ENCODE measurements around the gene L3MBTL4.

Gene L3MBTL4

DNA sequence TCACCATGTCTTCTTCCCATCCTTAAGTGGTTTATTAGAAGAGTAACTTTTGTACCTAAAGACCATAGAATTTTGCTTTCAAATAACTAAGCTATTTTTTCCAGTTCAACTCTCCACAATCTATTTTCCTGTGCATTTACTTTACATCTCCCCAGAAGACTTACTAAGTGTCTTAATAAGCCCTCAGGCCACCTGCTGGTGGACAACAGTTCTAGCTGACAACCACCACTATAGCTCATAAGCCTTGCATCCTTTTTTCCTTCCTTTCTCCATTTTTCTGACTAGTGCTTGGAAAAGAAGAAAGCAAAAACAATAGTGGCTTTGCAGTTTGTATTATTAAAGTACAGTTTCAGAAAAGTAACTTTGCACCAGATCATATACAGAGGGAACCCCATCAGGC lies 369.9 kb downstream of the L3MBTL4 start:
- no peaks in the 10 kb centered on the region for H3K4me1 ChIP-seq (ENCODE audit: insufficient read depth, low read length)
- H3K36me3 ChIP-seq (ENCODE audit: insufficient read depth, low read length) = no peaks in the 10 kb centered on the region
- H3K9me3 ChIP-seq (ENCODE audit: low read length) = no peaks in the 10 kb centered on the region
- no peak overlapping the region for H3K9ac ChIP-seq (ENCODE audit: low read length)
- no peaks in the 10 kb centered on the region for H3K27me3 ChIP-seq (ENCODE audit: control insufficient read depth in 1 of 2, insufficient read depth in 2 of 2, low read length in 2 of 2)
- no peak overlapping the region for H3K4me3 ChIP-seq (ENCODE audit: low read depth in 1 of 2, low read length in 2 of 2)
- no peak overlapping the region for H3K27ac ChIP-seq (ENCODE audit: low read depth, low read length)

DNA sequence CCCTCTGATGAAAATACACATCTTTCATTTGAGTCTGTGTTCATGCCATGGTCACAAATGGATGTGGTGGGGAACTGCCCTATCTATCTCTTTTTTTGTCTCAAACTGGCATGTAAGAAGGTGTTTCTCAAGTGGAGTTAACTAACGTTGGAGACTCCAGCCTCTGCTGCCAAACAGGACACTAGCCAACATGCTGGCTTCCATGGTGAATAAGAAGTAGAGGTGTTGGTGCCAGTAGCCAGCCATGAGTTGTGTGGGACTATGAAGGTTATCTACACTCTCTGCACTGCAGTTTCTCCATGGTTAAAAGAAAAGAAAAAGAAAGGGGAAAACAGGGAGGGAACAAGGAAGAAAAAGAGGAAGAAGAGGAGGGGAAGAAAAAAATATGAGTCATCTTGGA lies 370.4 kb downstream of the L3MBTL4 start:
- Histone ChIP-seq H3K4me3 (ENCODE audit: low read depth in 1 of 2, low read length in 2 of 2) (no peak overlapping the region), H3K36me3 (ENCODE audit: insufficient read depth, low read length) (no peaks in the 10 kb centered on the region), H3K9me3 (ENCODE audit: low read length) (peaks cover 1% of the 10 kb centered on the region), H3K27ac (ENCODE audit: low read depth, low read length) (no peak overlapping the region), H3K27me3 (ENCODE audit: control insufficient read depth in 1 of 2, insufficient read depth in 2 of 2, low read length in 2 of 2) (no peaks in the 10 kb centered on the region), H3K4me1 (ENCODE audit: insufficient read depth, low read length) (no peaks in the 10 kb centered on the region), H3K9ac (ENCODE audit: low read length) (no peak overlapping the region)

DNA sequence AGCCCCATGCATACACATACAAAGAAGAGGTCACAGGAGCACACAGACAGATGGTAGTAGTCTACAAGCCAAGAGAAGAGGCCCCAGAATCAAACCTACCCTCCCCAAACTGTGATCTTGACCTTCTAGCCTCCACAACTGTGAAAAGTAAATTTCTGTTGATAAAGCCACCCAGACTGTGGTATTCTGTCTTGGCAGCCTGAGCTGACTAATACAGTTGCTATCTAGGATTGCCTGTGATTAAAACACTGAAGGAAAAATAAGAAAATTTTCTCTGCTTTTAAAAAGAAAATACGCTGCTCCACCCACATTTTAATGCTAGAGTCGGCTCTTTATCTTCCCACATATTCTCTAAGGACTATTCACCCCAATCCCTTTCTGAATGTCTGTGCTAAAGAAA lies 375.7 kb downstream of the L3MBTL4 start:
- Histone ChIP-seq H3K4me1 (ENCODE audit: insufficient read depth, low read length) (no peaks in the 10 kb centered on the region), H3K9ac (ENCODE audit: low read length) (no peak overlapping the region), H3K27ac (ENCODE audit: low read depth, low read length) (no peak overlapping the region), H3K36me3 (ENCODE audit: insufficient read depth, low read length) (no peaks in the 10 kb centered on the region), H3K27me3 (ENCODE audit: control insufficient read depth in 1 of 2, insufficient read depth in 2 of 2, low read length in 2 of 2) (no peaks in the 10 kb centered on the region), H3K4me3 (ENCODE audit: low read depth in 1 of 2, low read length in 2 of 2) (no peak overlapping the region), H3K9me3 (ENCODE audit: low read length) (peaks cover 4% of the 10 kb centered on the region)

DNA sequence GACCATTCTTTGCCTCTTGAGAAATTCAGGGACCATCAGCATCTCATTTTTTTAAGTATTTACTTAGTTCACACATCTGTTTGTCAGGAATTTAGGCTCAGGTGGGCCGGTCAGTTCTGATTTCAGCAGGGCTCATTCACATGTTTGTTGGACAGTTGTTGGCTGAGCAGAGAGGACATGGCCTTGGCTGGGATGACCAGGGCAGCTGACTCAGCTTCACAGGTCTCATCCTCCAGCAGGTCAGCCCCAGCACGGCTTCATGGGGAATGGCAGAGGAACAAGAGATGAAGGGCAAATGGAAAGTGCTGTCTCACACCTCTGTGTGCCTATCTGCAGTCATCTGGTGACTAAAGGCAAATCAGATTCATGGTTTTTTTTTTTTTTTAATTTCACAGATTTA lies 383.3 kb downstream of the L3MBTL4 start:
- no peaks in the 10 kb centered on the region for H3K9me3 ChIP-seq (ENCODE audit: low read length)

DNA sequence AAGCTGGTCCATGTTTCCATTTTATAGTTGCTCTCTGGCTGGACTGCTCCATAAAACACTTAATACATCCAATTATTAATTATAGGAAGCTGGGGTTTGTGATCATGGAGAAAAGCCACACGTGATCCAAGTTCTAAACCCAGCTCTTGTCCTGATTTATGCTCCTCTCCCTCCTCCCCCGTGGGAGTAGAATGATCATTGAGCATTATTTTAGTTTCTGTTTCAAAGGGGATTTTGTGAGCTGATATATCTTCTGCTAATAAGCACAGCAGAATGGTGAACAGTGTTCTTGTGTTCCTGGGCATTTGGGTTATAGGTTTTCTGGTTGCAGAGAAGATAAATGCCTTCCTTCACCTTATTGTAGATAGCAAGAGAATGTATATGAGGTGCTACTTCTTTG lies 383.7 kb downstream of the L3MBTL4 start:
- no peaks in the 10 kb centered on the region for H3K27me3 ChIP-seq (ENCODE audit: control insufficient read depth in 1 of 2, insufficient read depth in 2 of 2, low read length in 2 of 2)
- H3K4me3 ChIP-seq (ENCODE audit: low read depth in 1 of 2, low read length in 2 of 2) = no peak overlapping the region
- no peaks in the 10 kb centered on the region for H3K9me3 ChIP-seq (ENCODE audit: low read length)
- H3K27ac ChIP-seq (ENCODE audit: low read depth, low read length) = no peak overlapping the region
- H3K4me1 ChIP-seq (ENCODE audit: insufficient read depth, low read length) = no peaks in the 10 kb centered on the region
- no peaks in the 10 kb centered on the region for H3K36me3 ChIP-seq (ENCODE audit: insufficient read depth, low read length)
- no peak overlapping the region for H3K9ac ChIP-seq (ENCODE audit: low read length)

More for the DNA sequence above, 383.3 kb downstream of the L3MBTL4 start:
- H3K9ac ChIP-seq (ENCODE audit: low read length) = no peak overlapping the region
- H3K27ac ChIP-seq (ENCODE audit: low read depth, low read length) = no peak overlapping the region
- H3K4me3 ChIP-seq (ENCODE audit: low read depth in 1 of 2, low read length in 2 of 2) = no peak overlapping the region
- H3K4me1 ChIP-seq (ENCODE audit: insufficient read depth, low read length) = no peaks in the 10 kb centered on the region
- H3K27me3 ChIP-seq (ENCODE audit: control insufficient read depth in 1 of 2, insufficient read depth in 2 of 2, low read length in 2 of 2) = no peaks in the 10 kb centered on the region
- no peaks in the 10 kb centered on the region for H3K36me3 ChIP-seq (ENCODE audit: insufficient read depth, low read length)

DNA sequence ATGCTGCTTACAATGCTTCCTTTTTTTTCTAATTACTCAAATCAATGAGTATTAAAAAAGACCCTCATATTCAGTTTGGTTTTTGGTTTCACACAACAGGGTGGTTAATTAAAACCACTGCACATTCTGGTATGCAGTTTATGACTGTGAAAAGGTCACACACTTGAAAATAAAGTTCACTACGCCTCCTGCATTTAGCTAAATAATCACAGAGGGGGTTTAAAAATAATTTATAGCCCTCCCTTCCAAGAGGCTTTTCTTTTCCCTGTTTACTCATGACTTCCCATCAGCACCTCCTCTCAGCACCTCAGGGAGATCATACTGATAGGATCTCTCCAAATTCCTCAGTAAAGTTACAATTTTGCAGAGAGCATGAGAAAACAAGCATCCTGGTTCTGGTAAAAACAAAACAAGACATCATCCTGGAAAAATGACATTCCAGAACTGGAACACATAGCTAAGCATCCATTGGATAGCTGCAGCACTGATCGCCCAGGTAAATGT lies 389.9 kb downstream of the L3MBTL4 start:
- H3K27me3 ChIP-seq (ENCODE audit: control insufficient read depth in 1 of 2, insufficient read depth in 2 of 2, low read length in 2 of 2) = no peaks in the 10 kb centered on the region
- H3K27ac ChIP-seq (ENCODE audit: low read depth, low read length) = no peak overlapping the region
- H3K36me3 ChIP-seq (ENCODE audit: insufficient read depth, low read length) = no peaks in the 10 kb centered on the region
- H3K4me3 ChIP-seq (ENCODE audit: low read depth in 1 of 2, low read length in 2 of 2) = no peak overlapping the region
- no peaks in the 10 kb centered on the region for H3K9me3 ChIP-seq (ENCODE audit: low read length)
- no peaks in the 10 kb centered on the region for H3K4me1 ChIP-seq (ENCODE audit: insufficient read depth, low read length)
- H3K9ac ChIP-seq (ENCODE audit: low read length) = no peak overlapping the region

DNA sequence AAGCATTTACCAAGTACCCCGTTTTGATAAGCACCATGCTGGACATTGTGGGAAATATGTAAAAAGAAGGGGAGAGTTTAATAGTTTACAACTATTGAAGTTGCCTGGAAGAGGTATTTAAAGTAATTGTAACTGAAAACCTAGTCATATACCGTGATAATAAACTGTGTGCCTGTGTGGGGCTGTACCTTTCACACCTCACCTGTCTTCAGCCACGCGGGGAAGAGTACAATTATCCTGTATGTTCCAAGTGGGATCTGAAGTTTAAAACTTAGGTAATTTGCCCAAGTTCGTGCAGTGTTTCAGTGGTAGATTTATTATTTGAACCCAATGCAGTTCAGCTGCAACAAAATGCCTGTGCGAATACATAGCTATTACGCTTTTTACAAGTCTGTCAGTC lies 391.2 kb downstream of the L3MBTL4 start:
- no peaks in the 10 kb centered on the region for H3K9me3 ChIP-seq (ENCODE audit: low read length)
- H3K9ac ChIP-seq (ENCODE audit: low read length) = no peak overlapping the region
- H3K36me3 ChIP-seq (ENCODE audit: insufficient read depth, low read length) = no peaks in the 10 kb centered on the region
- no peaks in the 10 kb centered on the region for H3K4me1 ChIP-seq (ENCODE audit: insufficient read depth, low read length)
- no peaks in the 10 kb centered on the region for H3K27me3 ChIP-seq (ENCODE audit: control insufficient read depth in 1 of 2, insufficient read depth in 2 of 2, low read length in 2 of 2)
- H3K27ac ChIP-seq (ENCODE audit: low read depth, low read length) = no peak overlapping the region
- no peak overlapping the region for H3K4me3 ChIP-seq (ENCODE audit: low read depth in 1 of 2, low read length in 2 of 2)

DNA sequence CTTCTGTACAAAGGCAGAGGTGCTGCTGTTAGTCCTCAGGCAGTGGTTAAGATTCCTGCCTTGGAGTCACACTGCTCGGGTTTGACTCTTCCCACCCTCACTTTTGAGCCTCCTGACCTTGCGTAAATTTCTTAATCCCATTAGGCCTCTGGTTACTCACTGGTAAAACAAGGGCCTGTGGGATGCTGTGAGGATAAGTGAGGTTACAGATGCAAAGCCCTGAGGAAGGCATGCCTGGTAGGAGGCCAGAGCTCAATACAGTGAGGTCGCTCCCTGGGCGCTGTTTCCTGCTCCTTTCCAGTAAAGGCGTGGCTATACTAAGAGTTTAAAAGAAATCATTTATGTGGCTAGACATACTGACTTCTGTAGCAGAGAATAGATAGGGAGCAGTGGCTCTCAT lies 391.9 kb downstream of the L3MBTL4 start:
- H3K36me3 ChIP-seq (ENCODE audit: insufficient read depth, low read length) = no peaks in the 10 kb centered on the region
- H3K27me3 ChIP-seq (ENCODE audit: control insufficient read depth in 1 of 2, insufficient read depth in 2 of 2, low read length in 2 of 2) = no peaks in the 10 kb centered on the region
- no peak overlapping the region for H3K27ac ChIP-seq (ENCODE audit: low read depth, low read length)
- H3K9ac ChIP-seq (ENCODE audit: low read length) = no peak overlapping the region
- H3K9me3 ChIP-seq (ENCODE audit: low read length) = no peaks in the 10 kb centered on the region
- H3K4me3 ChIP-seq (ENCODE audit: low read depth in 1 of 2, low read length in 2 of 2) = no peak overlapping the region
- no peaks in the 10 kb centered on the region for H3K4me1 ChIP-seq (ENCODE audit: insufficient read depth, low read length)

DNA sequence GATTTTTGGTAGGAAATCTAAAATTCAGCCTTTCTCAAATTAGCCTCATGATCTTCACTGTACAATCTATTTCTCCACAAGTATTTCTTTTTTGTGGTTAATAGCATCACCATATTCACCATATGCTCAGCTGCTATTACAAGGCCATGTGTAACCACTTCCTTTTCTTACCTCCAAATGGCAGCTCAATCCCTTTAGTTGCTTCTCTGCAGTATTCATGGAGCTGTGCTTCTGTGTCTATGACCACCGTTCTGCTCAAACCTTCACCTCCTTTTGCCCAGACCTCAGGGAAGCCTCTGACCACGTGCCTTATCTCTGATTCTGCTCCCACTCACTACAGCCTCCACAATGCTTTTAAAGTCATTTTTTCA lies 392.7 kb downstream of the L3MBTL4 start:
- Histone ChIP-seq H3K27ac (ENCODE audit: low read depth, low read length) (no peak overlapping the region), H3K27me3 (ENCODE audit: control insufficient read depth in 1 of 2, insufficient read depth in 2 of 2, low read length in 2 of 2) (no peaks in the 10 kb centered on the region), H3K9me3 (ENCODE audit: low read length) (no peaks in the 10 kb centered on the region), H3K4me3 (ENCODE audit: low read depth in 1 of 2, low read length in 2 of 2) (no peak overlapping the region), H3K9ac (ENCODE audit: low read length) (no peak overlapping the region), H3K36me3 (ENCODE audit: insufficient read depth, low read length) (no peaks in the 10 kb centered on the region), H3K4me1 (ENCODE audit: insufficient read depth, low read length) (no peaks in the 10 kb centered on the region)

DNA sequence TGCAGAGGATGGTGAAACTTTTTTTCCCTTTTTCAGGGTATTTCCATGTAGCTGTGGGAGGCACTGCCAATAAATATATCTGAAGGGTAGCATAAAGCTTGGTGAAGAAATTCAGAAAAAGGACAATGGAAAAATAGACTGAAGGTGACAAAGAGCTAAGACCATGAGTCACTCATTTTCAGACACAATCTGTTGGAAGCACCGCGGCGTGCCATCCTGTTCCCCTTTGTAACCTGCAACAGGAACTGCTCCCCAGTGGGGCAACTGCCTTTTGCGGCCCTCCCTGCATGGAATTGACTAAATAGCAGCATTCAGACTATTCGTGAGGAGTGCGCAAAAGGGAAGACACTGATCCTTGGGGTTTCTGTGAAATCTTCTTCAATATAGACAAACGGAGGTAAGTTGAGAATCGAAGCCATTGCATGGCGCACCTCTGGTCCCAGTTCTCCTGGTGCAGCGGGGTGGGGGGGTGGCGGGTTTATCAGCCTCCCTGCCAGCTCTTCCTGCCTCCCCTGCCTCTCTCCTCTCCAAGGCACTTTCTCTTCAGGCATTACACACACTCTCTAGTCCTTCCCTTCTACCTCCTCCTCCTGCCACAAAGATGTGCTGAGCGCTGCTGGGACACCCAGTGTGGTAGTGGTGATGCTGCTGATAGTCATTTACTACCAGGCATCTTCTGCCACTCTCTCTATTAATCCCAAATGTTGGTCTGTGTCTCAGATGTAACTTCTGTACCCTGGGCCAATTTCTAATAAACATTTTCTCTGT lies 393.2 kb downstream of the L3MBTL4 start:
- Histone ChIP-seq H3K36me3 (ENCODE audit: insufficient read depth, low read length) (no peaks in the 10 kb centered on the region), H3K4me3 (ENCODE audit: low read depth in 1 of 2, low read length in 2 of 2) (no peak overlapping the region), H3K27me3 (ENCODE audit: control insufficient read depth in 1 of 2, insufficient read depth in 2 of 2, low read length in 2 of 2) (no peaks in the 10 kb centered on the region), H3K9ac (ENCODE audit: low read length) (no peak overlapping the region), H3K4me1 (ENCODE audit: insufficient read depth, low read length) (no peaks in the 10 kb centered on the region), H3K27ac (ENCODE audit: low read depth, low read length) (no peak overlapping the region), H3K9me3 (ENCODE audit: low read length) (no peaks in the 10 kb centered on the region)

DNA sequence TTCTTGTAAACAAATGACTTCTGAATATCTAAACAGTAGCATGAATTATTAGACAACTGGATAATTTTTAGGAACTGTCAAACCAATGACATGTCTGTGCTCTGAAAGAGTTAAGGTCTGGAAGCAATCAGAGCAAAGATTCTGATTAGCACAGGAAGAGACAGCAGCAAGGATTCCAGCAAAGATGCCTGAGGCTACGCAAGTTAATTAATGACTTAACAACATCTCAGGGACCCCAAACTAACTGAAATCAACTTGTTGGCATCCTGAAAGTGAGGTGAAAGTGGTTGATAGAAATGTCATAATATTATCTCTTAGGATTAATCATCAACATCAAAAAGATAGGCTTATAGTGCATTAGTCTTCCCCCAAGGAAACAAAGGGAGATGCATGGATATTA lies 396.0 kb downstream of the L3MBTL4 start:
- Histone ChIP-seq H3K9me3 (ENCODE audit: low read length) (no peaks in the 10 kb centered on the region), H3K27ac (ENCODE audit: low read depth, low read length) (no peak overlapping the region), H3K27me3 (ENCODE audit: control insufficient read depth in 1 of 2, insufficient read depth in 2 of 2, low read length in 2 of 2) (no peaks in the 10 kb centered on the region)

DNA sequence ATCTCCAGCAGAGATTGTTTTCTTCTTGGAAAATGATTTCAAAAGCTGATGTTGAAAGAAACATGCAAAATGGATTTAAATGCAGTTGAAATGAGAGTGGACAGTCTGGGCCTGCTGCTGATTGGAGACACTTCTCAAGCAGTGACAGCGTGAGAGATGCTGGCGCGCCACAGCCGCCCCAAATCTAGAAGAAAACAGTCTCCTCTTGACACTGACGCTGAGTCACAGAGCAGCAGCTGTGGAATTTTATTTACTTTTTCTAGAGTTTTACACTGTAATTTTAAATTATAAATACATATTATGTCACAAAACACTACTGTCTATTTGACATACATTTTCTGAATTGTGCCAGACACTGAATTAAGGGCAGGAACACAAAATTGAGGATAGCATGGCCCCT lies 397.5 kb downstream of the L3MBTL4 start:
- no peaks in the 10 kb centered on the region for H3K4me1 ChIP-seq (ENCODE audit: insufficient read depth, low read length)
- no peaks in the 10 kb centered on the region for H3K36me3 ChIP-seq (ENCODE audit: insufficient read depth, low read length)
- no peak overlapping the region for H3K4me3 ChIP-seq (ENCODE audit: low read depth in 1 of 2, low read length in 2 of 2)
- no peak overlapping the region for H3K27ac ChIP-seq (ENCODE audit: low read depth, low read length)
- H3K27me3 ChIP-seq (ENCODE audit: control insufficient read depth in 1 of 2, insufficient read depth in 2 of 2, low read length in 2 of 2) = no peaks in the 10 kb centered on the region
- no peaks in the 10 kb centered on the region for H3K9me3 ChIP-seq (ENCODE audit: low read length)
- H3K9ac ChIP-seq (ENCODE audit: low read length) = no peak overlapping the region

More for the DNA sequence above, 396.0 kb downstream of the L3MBTL4 start:
- H3K4me1 ChIP-seq (ENCODE audit: insufficient read depth, low read length) = no peaks in the 10 kb centered on the region
- no peak overlapping the region for H3K9ac ChIP-seq (ENCODE audit: low read length)
- no peak overlapping the region for H3K4me3 ChIP-seq (ENCODE audit: low read depth in 1 of 2, low read length in 2 of 2)
- no peaks in the 10 kb centered on the region for H3K36me3 ChIP-seq (ENCODE audit: insufficient read depth, low read length)
